Measurements from ENCODE around the gene PAWR.
"Not testable (repeated sequence)": the region's sequence is repeated elsewhere in the genome, so short reads cannot be mapped to it uniquely, and the experiment has no call there.

PAWR gene

DNA sequence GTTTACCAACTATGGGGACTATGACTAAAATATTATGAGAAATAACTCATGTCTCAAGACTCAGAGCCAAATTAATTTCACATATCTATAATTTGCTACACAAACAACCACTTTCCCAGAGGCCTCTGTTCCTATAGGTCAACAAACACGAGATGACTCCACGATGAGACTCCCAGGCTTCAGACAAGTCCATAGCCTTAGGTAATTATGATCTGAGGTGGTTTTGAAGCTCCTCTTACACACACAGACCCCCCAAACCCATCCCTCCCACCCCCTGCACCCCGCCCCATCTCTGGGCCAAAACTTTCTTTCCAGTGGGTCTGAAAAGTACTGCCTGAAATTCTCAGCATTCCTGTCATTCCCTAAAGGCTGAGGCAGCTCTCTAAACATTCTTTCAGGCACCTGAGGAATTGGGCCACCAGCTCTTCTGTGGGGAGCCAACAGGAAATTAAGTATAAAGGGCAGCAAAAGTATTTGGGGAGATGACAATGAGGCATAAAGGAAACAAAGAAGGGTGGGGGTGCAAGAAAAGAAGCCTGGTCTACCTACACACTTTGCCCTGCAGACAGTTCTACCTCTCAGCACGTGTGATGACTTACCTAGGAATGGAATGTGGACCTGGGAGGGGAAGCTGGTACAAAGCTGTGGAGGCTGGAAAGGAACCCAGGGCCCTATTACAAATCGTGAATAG is 143.6 kb downstream of the PAWR start:
- peak overlapping the region; percentile 46 for H3K4me2 ChIP-seq (ENCODE audit: low read length)
- H3K4me3 ChIP-seq (ENCODE audit: low read depth, low read length), result no peak overlapping the region
- H2AFZ ChIP-seq (ENCODE audit: insufficient read depth, low read length, poor library complexity), result no peak overlapping the region
- H4K8ac ChIP-seq (ENCODE audit: low read depth, low read length), result no peak overlapping the region
- H3K4me1 ChIP-seq (ENCODE audit: control insufficient read depth in 1 of 2, insufficient read depth in 2 of 2, low read length in 2 of 2), result peaks cover 11 to 18% of the 10 kb centered on the region in 2 experiments
- no peaks in the 10 kb centered on the region for H3K79me2 ChIP-seq (ENCODE audit: control insufficient read depth, insufficient read depth, low read length, poor library complexity)
- H3K27me3 ChIP-seq (ENCODE audit: insufficient read depth, low read length), result no peaks in the 10 kb centered on the region
- peak overlapping the region; percentile 98 for H3K27ac ChIP-seq (ENCODE audit: low read depth, low read length)
- peak overlapping the region; percentile 74 for H2BK5ac ChIP-seq (ENCODE audit: low read depth, low read length, poor library complexity)
- peak; percentile 83 to 92 for DNase-seq
- no CpG with 5 or more reads among the region's 5 CpGs for WGBS (ENCODE audit: extremely low coverage, insufficient coverage, insufficient read length)
- no peak overlapping the region for H3K9ac ChIP-seq (ENCODE audit: low read length)
- no peak overlapping the region for H2BK120ac ChIP-seq (ENCODE audit: insufficient read depth, low read length, poor library complexity)
- H2BK12ac ChIP-seq (ENCODE audit: low read length), result no peak overlapping the region
- peaks cover 25% of the 10 kb centered on the region for H3K79me1 ChIP-seq (ENCODE audit: low read length)
- H4K91ac ChIP-seq (ENCODE audit: low read depth, low read length), result no peak overlapping the region
- H3K36me3 ChIP-seq (ENCODE audit: control insufficient read depth in 1 of 2, insufficient read depth in 2 of 2, low read length in 2 of 2), result peaks cover 0 to 4% of the 10 kb centered on the region in 2 experiments
- H3K4ac ChIP-seq (ENCODE audit: low read depth, low read length), result no peak overlapping the region
- H4K12ac ChIP-seq (ENCODE audit: low read depth, low read length), result no peak overlapping the region
- no peaks in the 10 kb centered on the region for H3K9me3 ChIP-seq (ENCODE audit: insufficient read depth, low read depth, low read length)
- H3K18ac ChIP-seq (ENCODE audit: low read length), result no peak overlapping the region
- H3K23ac ChIP-seq (ENCODE audit: low read length), result no peak overlapping the region
- no peak overlapping the region for H3K14ac ChIP-seq (ENCODE audit: low read length)
- H2AK5ac ChIP-seq (ENCODE audit: low read length), result no peak overlapping the region

DNA sequence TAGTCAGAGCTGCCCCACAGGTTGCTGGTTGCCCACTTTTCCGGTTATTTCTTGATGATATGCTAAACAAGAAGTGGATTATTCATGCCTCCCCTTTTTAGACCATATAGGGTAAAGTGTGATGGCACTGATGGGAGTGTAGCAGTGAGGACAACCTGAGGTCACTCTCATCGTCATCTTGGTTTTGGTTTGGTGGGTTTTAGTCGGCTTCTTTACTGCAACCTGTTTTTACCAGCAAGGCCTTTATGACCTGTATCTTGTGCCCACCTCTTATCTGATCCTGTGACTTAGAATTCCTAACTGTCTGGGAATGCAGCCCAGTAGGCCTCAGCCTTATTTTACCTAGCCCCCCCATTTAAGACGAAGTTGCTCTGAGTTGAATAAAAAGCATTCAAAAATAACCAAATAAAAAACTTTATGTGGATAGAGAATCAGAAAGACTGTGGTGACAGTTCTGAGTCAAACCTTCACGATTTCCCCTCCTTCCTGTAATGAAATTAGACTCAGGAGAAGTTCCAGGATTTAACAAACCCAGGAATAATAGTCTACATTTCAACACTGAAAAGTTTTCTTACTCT is 144.2 kb downstream of the PAWR start:
- Histone ChIP-seq H3K79me1 (ENCODE audit: low read length) (peaks cover 25% of the 10 kb centered on the region), H3K27me3 (ENCODE audit: insufficient read depth, low read length) (no peaks in the 10 kb centered on the region), H2BK5ac (ENCODE audit: low read depth, low read length, poor library complexity) (peak overlapping the region; percentile 65), H3K4me2 (ENCODE audit: low read length) (no peak overlapping the region), H3K79me2 (ENCODE audit: control insufficient read depth, insufficient read depth, low read length, poor library complexity) (no peaks in the 10 kb centered on the region), H4K8ac (ENCODE audit: low read depth, low read length) (peak overlapping the region; percentile 24), H3K4me1 (ENCODE audit: control insufficient read depth in 1 of 2, insufficient read depth in 2 of 2, low read length in 2 of 2) (peaks cover 11 to 18% of the 10 kb centered on the region in 2 experiments), H4K91ac (ENCODE audit: low read depth, low read length) (peak overlapping the region; percentile 45), H2AK5ac (ENCODE audit: low read length) (no peak overlapping the region), H3K9ac (ENCODE audit: low read length) (no peak overlapping the region), H2BK120ac (ENCODE audit: insufficient read depth, low read length, poor library complexity) (peak overlapping the region; percentile 82), H3K4me3 (ENCODE audit: low read depth, low read length) (no peak overlapping the region), H3K27ac (ENCODE audit: low read depth, low read length) (peak overlapping the region; percentile 98), H2BK12ac (ENCODE audit: low read length) (peak overlapping the region; percentile 45), H4K12ac (ENCODE audit: low read depth, low read length) (no peak overlapping the region), H3K14ac (ENCODE audit: low read length) (peak overlapping the region; percentile 56), H3K4ac (ENCODE audit: low read depth, low read length) (peak overlapping the region; percentile 37), H3K23ac (ENCODE audit: low read length) (no peak overlapping the region), H2AFZ (ENCODE audit: insufficient read depth, low read length, poor library complexity) (no peak overlapping the region), H3K36me3 (ENCODE audit: control insufficient read depth in 1 of 2, insufficient read depth in 2 of 2, low read length in 2 of 2) (peaks cover 1% of the 10 kb centered on the region in 2 experiments), H3K18ac (ENCODE audit: low read length) (no peak overlapping the region), H3K9me3 (ENCODE audit: insufficient read depth, low read depth, low read length) (no peaks in the 10 kb centered on the region)
- WGBS (ENCODE audit: extremely low coverage, insufficient coverage, insufficient read length), result no CpG with 5 or more reads among the region's 5 CpGs
- peak; percentile 4 to 44 for DNase-seq

DNA sequence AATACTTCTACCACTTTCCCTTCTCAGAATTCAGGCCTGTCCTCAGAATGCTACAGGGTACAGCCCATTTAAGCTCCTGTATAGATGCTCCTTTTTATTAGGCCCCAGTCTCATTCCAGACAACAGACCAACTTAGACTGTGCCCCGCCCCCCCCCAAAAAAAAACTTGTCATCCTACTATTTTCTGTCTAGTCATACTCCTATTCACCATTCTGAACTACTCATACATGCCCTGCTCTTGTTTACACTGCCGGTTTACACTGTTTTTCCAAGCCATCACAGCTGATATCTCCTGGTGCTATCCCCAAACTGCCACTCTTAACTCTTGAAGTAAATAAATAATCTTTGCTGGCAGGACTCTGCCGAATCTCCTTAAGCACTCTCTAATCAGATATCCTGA is 146.3 kb downstream of the PAWR start:
- H3K14ac ChIP-seq (ENCODE audit: low read length); H3K4me3 ChIP-seq (ENCODE audit: low read depth, low read length); H4K8ac ChIP-seq (ENCODE audit: low read depth, low read length); H3K27me3 ChIP-seq (ENCODE audit: insufficient read depth, low read length); H2AFZ ChIP-seq (ENCODE audit: insufficient read depth, low read length, poor library complexity); H2BK12ac ChIP-seq (ENCODE audit: low read length); H3K79me2 ChIP-seq (ENCODE audit: control insufficient read depth, insufficient read depth, low read length, poor library complexity); H4K12ac ChIP-seq (ENCODE audit: low read depth, low read length); H3K36me3 ChIP-seq (ENCODE audit: control insufficient read depth in 1 of 2, insufficient read depth in 2 of 2, low read length in 2 of 2); H3K18ac ChIP-seq (ENCODE audit: low read length); H3K23ac ChIP-seq (ENCODE audit: low read length); H4K91ac ChIP-seq (ENCODE audit: low read depth, low read length); DNase-seq; H2BK120ac ChIP-seq (ENCODE audit: insufficient read depth, low read length, poor library complexity); H2BK5ac ChIP-seq (ENCODE audit: low read depth, low read length, poor library complexity); H3K4ac ChIP-seq (ENCODE audit: low read depth, low read length); H2AK5ac ChIP-seq (ENCODE audit: low read length); H3K27ac ChIP-seq (ENCODE audit: low read depth, low read length); H3K9ac ChIP-seq (ENCODE audit: low read length); H3K9me3 ChIP-seq (ENCODE audit: insufficient read depth, low read depth, low read length); H3K4me2 ChIP-seq (ENCODE audit: low read length): not testable (repeated sequence)
- Histone ChIP-seq H3K79me1 (ENCODE audit: low read length) (peaks cover 22% of the 10 kb centered on the region), H3K4me1 (ENCODE audit: control insufficient read depth in 1 of 2, insufficient read depth in 2 of 2, low read length in 2 of 2) (peaks cover 11 to 16% of the 10 kb centered on the region in 2 experiments)
- WGBS (ENCODE audit: extremely low coverage, insufficient coverage, insufficient read length), result no CpG with 5 or more reads among the region's 3 CpGs

DNA sequence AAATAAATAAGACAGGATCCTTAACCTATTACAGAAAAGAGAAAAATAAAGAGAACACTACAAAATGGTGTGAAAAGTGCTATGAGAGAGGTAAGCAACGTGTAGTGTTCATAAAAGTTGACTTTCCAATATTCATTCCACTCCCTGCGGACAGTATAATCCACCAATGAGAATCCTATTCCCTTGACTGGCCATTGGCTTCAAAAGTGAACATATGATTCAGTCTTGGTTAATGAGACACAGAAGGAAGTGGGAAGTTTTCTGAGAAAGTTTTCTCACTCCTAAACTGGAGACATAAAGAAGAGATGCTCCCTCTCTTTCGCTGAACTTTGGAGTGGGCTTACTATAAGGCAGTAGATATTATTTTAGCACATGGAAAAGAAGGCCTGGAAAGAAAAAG is 153.1 kb downstream of the PAWR start:
- no CpG with 5 or more reads among the region's 3 CpGs for WGBS (ENCODE audit: extremely low coverage, insufficient coverage, insufficient read length)
- H4K12ac ChIP-seq (ENCODE audit: low read depth, low read length), result no peak overlapping the region
- H3K23ac ChIP-seq (ENCODE audit: low read length), result no peak overlapping the region
- peaks cover 1 to 3% of the 10 kb centered on the region in 2 experiments for H3K36me3 ChIP-seq (ENCODE audit: control insufficient read depth in 1 of 2, insufficient read depth in 2 of 2, low read length in 2 of 2)
- H3K4me3 ChIP-seq (ENCODE audit: low read depth, low read length), result no peak overlapping the region
- H2AK5ac ChIP-seq (ENCODE audit: low read length), result no peak overlapping the region
- H2BK5ac ChIP-seq (ENCODE audit: low read depth, low read length, poor library complexity), result no peak overlapping the region
- H4K8ac ChIP-seq (ENCODE audit: low read depth, low read length), result no peak overlapping the region
- H3K27ac ChIP-seq (ENCODE audit: low read depth, low read length), result no peak overlapping the region
- no peak overlapping the region for H2BK120ac ChIP-seq (ENCODE audit: insufficient read depth, low read length, poor library complexity)
- no peaks in the 10 kb centered on the region for H3K79me2 ChIP-seq (ENCODE audit: control insufficient read depth, insufficient read depth, low read length, poor library complexity)
- H4K91ac ChIP-seq (ENCODE audit: low read depth, low read length), result no peak overlapping the region
- H3K18ac ChIP-seq (ENCODE audit: low read length), result no peak overlapping the region
- peaks cover 4% of the 10 kb centered on the region for H3K79me1 ChIP-seq (ENCODE audit: low read length)
- H3K27me3 ChIP-seq (ENCODE audit: insufficient read depth, low read length), result no peaks in the 10 kb centered on the region
- no peak overlapping the region for H3K4me2 ChIP-seq (ENCODE audit: low read length)
- no peak for DNase-seq
- no peak overlapping the region for H3K4ac ChIP-seq (ENCODE audit: low read depth, low read length)
- peaks cover 4 to 5% of the 10 kb centered on the region in 2 experiments for H3K4me1 ChIP-seq (ENCODE audit: control insufficient read depth in 1 of 2, insufficient read depth in 2 of 2, low read length in 2 of 2)
- H3K14ac ChIP-seq (ENCODE audit: low read length), result no peak overlapping the region
- H2BK12ac ChIP-seq (ENCODE audit: low read length), result no peak overlapping the region
- no peak overlapping the region for H3K9ac ChIP-seq (ENCODE audit: low read length)
- no peak overlapping the region for H2AFZ ChIP-seq (ENCODE audit: insufficient read depth, low read length, poor library complexity)
- no peaks in the 10 kb centered on the region for H3K9me3 ChIP-seq (ENCODE audit: insufficient read depth, low read depth, low read length)

Measured in trophoblast cell (in vitro differentiated cells and primary cell).